Stimulated activated CD4-positive, alpha-beta T cell treated with anti-CD3 and anti-CD28 coated beads, Interleukin-12 subunit alpha, Interleukin-12 subunit beta, amount 100 ng/mL, for 24 hours (primary cell): Measurements from ENCODE around the gene KCNE2.
"Not testable (repeated sequence)": the region's sequence is repeated elsewhere in the genome, so short reads cannot be mapped to it uniquely, and the experiment has no call there.

Experiments
- DNase-seq, 2 experiments: peaks; one replicate each; pipeline ENCODE4 v3.0.0-alpha.2; 2020; ENCODE audit warnings: low read depth in 2 of 2

The KCNE2 gene

DNA sequence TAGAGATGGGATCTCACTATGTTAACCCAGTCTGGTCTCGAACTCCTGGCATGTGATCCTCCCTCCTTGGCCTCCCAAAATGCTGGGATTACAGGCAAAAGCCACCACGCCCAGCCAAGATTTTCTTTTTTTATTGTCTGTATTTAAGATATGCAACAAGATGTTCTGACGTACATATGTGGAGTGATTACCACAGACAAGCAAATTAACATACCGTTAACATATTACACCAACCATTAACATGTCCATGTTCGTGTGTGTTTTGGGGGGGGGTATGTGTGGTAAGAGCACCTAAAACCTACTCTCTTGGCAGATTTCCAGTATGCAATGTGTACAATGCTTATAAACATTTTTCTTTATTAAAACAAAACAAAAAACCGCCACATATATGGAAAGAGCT, 10.6 kb upstream of the KCNE2 start:
- no peak for DNase-seq

- DNase-seq = no peak
Observed at GRCh38 chr21:34354836-34355235, 9.0 kb upstream of the KCNE2 start.

DNA sequence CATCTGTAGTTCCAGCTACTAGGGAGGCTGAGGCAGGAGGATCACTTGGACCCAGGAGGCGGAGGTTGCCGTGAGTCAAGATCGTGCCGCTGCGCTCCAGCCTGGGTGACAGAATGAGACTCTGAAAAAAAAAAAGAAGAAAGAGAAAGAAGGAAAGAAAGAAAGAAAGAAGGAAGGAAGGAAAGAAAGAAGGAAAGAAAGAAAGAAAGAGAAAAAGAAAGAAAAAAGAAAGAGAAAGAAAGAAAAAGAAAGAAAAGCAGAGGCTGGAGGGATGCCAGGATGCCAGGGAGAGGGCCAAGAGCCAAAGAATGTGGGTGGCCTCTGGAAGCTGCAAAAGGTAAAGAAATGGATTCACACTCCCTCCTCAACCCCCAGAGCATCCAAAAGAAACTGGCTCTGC, 8.2 kb upstream of the KCNE2 start:
- no peak for DNase-seq

GRCh38 chr21:34357889-34358288, 5.9 kb upstream of the KCNE2 start:
- no peak for DNase-seq

- no peak for DNase-seq
Observed at GRCh38 chr21:34358866-34359265, 4.9 kb upstream of the KCNE2 start.

DNA sequence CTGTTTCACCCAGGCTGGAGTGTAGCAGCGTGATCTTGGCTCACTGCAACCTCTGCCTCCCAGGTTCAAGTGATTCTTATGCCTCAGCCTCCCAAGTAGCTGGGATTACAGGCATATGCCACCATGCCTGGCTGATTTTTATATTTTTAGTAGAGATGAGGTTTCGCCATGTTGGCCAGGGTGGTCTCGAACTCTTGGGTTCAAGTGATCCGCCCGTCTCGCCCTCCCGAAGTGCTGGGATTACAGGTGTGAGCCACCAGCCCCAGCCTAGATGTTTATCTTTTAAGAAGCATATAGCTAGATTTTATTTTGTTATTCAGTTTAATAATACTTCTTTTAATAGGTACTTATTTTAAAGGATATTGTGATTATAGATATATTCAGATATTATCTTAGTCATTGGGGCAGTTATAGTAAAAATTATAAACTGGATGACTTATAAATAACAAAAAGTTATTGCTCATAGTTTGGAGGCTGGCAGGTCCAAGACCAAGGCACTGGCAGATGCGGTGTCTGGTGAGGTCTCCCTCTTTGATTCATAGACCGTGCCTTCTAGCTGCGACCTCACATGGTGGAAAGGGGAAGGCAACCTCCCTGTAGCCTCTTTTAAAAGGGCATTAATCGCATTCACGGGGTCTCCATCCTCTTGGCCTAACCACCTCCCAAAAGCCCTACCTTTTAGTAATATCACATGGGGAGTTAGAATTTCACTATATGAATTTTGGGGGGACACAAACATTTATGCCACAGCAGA, 3.1 kb upstream of the KCNE2 start:
- DNase-seq = no peak

- DNase-seq = no peak
Observed at GRCh38 chr21:34362136-34362444, 1.7 kb upstream of the KCNE2 start.

DNA sequence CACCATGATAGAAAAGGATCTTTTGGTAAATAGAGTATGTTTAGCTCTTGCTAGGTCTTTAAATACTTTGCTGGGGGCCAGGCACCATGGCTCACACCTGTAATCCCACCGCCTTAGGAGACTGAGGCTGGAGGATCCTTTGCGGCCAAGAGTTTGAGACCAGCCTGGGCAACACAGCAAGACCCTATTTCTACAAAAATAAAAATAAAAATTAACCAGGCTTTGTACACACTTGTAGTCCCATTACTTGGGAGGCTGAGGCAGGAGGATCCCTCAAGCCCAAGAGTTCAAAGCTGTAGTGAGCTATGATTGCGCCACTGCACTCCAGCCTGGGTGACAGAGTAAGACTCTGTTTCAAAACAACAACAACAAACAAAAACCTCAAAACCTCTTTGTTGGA, 1.1 kb upstream of the KCNE2 start:
- DNase-seq = no peak

DNA sequence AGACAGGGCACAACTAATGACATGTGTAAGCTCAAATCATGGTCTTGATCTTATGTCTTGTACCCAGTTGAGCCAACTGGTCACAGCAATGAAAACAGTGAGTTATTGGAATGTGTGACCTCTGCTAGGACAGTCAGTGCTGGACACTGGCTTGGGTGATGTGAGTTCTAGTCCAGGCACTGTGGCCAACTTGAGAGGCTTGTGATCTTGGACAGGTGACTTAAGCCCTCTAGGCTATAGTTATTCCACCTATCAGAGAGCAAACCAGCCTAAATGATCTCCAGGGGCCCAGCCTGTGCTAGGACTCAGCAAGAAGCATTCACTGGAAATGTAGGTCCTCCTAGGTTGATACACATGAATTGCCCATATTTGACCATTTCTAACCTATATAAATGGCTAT, 1.1 kb downstream of the KCNE2 start:
- no peak for DNase-seq

DNA sequence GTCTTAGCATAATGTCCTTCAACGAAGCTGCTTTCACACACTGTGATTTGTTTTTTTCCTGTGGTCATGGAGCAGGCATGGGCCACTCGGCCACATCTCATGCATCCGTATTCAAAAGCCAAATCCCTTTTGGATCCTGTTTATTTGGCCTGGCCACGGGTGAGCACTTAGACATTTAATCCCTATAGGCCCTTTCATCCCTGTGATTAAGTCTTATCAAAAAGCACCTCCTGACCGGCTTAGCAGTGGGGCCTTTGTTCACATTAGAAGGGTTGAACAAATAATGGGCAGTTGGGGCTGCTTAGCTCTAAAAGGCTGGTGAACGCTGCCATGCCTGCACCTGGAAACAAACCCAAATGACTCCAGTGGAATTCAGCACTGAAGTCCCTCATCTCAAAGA, 2.0 kb downstream of the KCNE2 start:
- DNase-seq = no peak

DNA sequence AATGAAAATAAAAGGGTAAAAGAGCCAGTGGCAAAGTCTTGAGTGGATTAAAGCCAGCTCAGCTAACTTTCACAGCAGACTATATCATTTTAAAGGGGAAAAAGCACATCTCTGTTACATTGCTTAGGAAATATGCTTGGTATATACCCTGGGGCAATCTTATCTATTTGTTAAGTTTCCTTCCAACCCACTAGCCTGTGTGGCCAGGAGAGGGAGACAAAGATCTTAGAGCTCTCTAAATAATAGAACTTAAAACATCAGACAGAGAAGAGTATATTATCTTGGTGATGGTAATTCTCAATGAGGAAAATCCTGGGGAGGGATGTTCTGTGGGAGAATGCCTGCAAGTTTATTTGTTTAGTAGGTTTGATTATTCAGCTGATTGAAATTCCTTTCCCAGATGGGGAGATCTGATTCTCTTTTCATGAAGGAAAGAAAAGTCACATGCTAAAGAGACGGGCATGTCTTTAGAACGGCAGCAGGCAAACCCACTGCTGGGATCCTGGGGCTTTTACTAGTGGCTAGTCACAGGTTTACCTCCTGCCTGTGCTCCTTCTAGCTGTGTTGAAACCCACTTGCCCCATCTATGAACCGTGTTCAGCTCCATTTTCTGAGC, 3.6 kb downstream of the KCNE2 start:
- DNase-seq = no peak

DNA sequence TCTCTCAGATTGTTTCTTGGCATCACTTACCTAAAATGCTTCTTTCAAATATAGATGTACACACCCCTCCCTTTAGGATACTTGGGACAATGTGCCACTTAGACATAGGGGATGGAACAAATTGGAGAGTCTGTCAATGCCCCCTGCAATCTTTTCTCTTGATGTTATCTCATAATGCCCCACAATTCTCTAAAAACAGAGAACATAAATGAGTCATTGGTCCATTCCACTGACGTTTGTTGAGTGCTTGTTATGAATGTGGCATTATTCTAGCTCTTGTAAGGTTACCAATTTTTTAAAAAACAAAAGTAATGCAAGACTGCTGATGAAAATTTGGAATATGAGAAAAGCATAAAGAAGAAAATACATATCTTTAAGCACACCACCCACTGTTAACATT, 5.9 kb downstream of the KCNE2 start:
- DNase-seq = no peak

- DNase-seq = no peak
Observed at GRCh38 chr21:34372321-34372720, 8.5 kb downstream of the KCNE2 start.

DNA sequence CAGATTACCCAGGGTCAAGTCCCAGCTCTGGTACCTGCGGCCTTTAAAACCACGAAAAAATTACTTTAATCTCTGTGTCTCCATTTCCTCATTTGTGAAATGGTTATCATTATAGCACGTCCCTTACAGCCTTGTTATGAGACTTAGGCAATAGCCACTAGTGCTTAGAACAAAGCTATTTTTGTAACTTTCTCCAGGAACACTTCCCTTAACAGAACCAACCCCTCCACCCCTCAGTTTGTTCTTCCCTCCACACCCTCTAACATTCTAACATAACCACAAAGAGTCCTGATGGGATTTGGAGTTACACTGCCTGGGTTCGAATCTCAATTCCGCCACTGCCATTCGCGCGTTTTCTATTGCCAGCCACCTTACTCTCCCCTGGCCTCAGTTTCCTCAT, 10.7 kb downstream of the KCNE2 start:
- DNase-seq = not testable (repeated sequence)

- not testable (repeated sequence) for DNase-seq
Observed at GRCh38 chr21:34374940-34375618, 11.3 kb downstream of the KCNE2 start, which contains the start of gene SMIM11. TSS of gene SMIM11 (plus strand) at chr21:34375507. CDS start at chr21:34379505, 3,998 bp downstream.

DNA sequence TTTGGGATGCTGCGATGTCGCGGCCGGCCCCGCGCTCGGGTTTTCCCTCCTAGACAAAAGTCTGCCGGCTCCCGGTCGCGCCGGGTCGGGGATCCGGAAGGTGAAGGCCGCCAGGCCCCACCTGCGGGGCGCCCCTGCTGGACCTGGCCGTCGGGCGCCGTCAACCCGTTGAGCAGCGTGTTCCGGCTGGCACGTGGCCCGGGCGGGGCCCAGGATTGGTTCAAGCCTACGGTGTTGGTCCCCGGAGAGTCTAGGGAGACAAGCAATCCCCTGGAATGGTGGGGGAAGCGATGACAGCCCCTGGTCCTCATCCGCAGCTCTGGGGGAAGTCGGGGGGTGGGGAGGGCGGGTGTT, 11.8 kb downstream of the KCNE2 start:
- DNase-seq = not testable (repeated sequence)

GRCh38 chr21:34383138-34383537, 19.3 kb downstream of the KCNE2 start:
- DNase-seq = not testable (repeated sequence)

DNA sequence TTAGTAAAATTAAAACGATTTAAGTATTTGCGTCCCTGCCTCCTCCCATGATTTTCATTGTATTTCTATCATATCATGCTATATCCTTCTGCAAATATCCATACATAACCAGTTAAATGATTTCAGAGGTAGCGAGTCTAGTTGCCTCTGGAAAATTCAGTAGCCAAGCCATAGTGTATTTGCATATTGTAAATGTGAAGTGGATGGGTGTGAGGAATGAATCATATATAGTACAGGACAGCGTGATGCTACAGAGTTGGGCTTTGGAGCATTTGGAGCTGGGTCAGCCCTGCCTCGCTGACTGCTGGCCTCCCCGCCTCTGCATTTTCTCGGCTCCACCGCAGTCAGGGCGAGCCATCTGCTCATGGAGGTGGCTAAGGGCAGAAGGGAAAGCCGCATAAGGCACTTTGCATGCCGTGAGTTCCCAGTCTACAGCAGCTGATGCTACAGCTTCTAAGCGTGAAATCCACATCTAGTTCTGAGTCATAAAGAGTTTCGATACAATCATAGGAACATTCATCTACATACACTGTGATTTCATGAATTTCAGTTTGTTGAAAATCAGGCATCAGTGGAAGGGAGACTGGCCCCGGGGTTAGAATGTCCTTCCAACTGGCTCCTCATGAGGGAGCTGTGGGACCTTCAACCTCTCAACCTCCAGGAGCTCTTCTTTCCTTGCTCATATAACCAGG, 20.1 kb downstream of the KCNE2 start:
- not testable (repeated sequence) for DNase-seq

GRCh38 chr21:34400522-34400921, 36.7 kb downstream of the KCNE2 start:
- DNase-seq = not testable (repeated sequence)

- not testable (repeated sequence) for DNase-seq
Observed at GRCh38 chr21:34404742-34405141, 40.9 kb downstream of the KCNE2 start.

DNA sequence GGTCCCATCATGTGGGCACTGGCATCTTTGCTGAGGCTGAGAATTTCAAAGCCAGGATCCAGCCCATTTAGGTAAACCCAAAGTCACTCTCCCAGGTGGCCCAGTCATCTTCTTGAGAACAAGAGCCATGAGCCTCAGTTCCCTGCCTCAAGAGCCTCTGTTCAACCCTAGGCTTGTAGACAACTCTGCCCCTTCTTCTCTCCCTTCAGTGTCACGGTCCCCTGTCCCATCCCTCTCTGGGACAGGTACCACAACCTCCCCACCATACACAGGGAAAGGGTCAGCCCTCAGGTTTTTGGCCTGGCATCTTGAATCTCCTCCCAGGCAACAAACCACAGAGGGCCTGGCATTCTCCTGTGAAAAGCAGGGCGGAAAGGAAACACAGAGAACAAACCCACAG, 41.9 kb downstream of the KCNE2 start:
- not testable (repeated sequence) for DNase-seq

DNA sequence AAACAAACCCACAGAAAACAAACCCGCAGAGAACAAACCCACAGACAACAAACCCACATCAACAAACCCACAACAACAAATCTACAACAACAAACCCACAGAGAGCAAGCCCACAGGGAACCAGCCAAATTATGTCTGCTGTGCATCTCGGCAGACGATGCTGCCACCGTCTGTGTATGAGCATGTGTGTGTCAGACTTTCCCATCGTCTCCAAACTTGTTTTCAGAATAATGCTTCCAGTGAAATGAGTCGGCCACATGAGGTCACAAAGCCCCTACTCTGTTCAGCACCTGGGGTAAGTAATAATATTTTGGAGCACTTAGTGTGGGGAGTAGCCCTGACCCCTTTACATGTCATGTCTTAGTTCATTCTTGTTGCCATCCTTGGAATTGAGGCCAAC, 42.3 kb downstream of the KCNE2 start:
- DNase-seq = not testable (repeated sequence)

DNA sequence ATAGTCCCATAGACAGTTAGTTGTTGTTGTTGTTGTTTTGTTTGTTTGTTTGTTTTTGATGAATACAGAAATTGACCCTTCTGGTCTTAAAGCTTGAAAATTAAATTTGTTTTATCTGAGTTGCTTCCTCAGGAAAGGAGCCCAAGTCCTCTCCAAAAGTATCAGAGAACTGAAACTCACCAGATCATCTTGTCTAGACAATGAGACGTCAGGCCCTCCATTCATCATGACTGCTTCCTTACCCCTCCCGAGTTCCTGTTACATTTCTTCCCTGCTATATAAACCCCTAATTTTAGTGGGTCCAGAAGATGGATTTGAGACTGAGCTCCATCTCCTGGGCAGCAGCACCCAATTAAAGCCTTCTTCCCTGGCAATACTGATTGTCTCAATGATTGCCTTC, 42.9 kb downstream of the KCNE2 start:
- DNase-seq = not testable (repeated sequence)
